Measurements from ENCODE around the gene PDX1.

PDX1 gene

GRCh38 chr13:27919934-27920676 lies at the start of gene PDX1:
PDX1 (plus strand) TSS chr13:27920000; CDS start chr13:27920139, 139 bp downstream.
- no peak for DNase-seq (ENCODE audit: low read depth in 3 of 3, low spot score in 1 of 3)

DNA sequence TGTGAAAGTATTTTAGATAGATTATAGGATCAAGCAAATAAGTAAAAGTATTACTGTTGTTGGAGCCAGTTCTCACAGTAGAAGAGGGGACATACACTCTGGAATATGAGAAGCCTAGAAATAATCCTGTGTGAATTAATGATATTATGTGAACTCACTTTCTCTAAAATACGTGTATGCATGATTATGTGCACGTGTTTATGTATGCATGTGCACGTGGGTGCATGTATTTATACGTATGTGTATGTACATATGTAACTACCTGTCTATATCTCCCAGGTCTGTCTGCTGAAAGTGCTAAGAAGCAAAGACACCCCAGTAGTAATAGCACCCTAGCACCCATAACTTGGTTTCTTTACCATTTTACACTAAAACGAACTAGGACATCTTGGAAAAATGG lies 41.5 kb upstream of the PDX1 start:
- DNase-seq (ENCODE audit: low read depth in 3 of 3, low spot score in 1 of 3) = no peak

DNA sequence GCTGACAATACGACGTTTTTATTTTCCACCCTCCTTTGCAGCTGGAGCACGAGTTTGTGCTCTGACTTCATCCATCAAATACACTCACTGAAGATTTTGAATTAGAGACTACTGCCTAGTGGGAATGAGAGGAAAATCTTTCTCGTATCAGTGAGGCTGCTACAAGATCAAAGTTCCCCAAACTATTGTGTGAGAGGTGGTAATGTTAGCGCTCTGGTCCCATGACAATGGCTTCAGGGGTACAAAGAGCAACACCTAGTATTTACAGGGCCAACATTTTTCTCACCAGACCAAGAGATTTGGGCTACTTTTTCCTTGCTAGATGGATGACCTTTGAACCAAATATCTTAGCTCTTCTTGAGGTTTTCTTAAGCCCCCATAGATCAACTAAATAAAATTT lies 30.3 kb upstream of the PDX1 start:
- DNase-seq (ENCODE audit: low read depth in 3 of 3, low spot score in 1 of 3) = no peak

GRCh38 chr13:27896726-27897125 lies 23.1 kb upstream of the PDX1 start:
- DNase-seq (ENCODE audit: low read depth in 3 of 3, low spot score in 1 of 3) = no peak

DNA sequence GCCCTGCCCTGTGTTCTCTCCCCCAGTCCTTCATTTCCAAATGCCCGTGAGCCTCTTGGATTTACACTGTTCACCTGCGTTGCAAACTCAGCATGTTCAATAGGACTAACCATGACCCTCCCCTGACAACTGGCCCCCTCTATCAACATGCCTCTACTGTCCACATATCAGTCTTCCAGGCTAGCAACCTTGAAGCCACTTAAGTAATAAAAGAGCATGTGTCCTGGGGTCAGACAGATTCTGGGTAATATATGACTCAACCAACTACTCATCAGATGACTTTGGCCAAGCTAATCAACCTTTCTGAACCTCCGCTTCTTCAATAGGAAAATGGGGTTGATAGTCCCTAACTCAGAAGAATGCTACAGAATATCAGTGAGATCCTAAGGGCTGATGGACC lies 15.1 kb upstream of the PDX1 start:
- DNase-seq (ENCODE audit: low read depth in 3 of 3, low spot score in 1 of 3) = no peak

GRCh38 chr13:27905650-27906049 lies 14.2 kb upstream of the PDX1 start:
- DNase-seq (ENCODE audit: low read depth in 3 of 3, low spot score in 1 of 3) = no peak

- DNase-seq (ENCODE audit: low read depth in 3 of 3, low spot score in 1 of 3) = no peak
Measured at GRCh38 chr13:27907121-27907787, 12.5 kb upstream of the PDX1 start.

GRCh38 chr13:27909378-27909777 lies 10.4 kb upstream of the PDX1 start:
- no peak for DNase-seq (ENCODE audit: low read depth in 3 of 3, low spot score in 1 of 3)

DNA sequence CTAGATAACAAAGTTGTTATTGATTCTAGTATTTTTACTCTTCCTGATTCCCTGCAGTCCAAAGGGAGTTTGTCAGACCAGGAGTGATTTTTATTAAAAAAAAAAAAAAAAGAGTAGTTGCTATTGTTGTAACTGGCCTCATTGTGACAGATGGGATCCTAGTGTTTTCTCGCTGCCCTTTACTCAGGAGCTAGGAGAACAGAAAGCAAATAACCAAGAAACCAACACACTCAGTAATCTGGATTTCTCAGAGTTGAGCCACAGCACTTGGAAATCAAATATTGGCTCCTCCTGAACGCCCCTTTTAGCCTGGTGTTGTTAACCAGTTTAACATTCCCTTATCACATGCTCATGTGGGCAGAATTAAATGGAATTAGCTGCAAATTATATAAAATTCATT lies 8.3 kb upstream of the PDX1 start:
- DNase-seq (ENCODE audit: low read depth in 3 of 3, low spot score in 1 of 3) = no peak

GRCh38 chr13:27913160-27913559 lies 6.6 kb upstream of the PDX1 start:
- no peak for DNase-seq (ENCODE audit: low read depth in 3 of 3, low spot score in 1 of 3)

DNA sequence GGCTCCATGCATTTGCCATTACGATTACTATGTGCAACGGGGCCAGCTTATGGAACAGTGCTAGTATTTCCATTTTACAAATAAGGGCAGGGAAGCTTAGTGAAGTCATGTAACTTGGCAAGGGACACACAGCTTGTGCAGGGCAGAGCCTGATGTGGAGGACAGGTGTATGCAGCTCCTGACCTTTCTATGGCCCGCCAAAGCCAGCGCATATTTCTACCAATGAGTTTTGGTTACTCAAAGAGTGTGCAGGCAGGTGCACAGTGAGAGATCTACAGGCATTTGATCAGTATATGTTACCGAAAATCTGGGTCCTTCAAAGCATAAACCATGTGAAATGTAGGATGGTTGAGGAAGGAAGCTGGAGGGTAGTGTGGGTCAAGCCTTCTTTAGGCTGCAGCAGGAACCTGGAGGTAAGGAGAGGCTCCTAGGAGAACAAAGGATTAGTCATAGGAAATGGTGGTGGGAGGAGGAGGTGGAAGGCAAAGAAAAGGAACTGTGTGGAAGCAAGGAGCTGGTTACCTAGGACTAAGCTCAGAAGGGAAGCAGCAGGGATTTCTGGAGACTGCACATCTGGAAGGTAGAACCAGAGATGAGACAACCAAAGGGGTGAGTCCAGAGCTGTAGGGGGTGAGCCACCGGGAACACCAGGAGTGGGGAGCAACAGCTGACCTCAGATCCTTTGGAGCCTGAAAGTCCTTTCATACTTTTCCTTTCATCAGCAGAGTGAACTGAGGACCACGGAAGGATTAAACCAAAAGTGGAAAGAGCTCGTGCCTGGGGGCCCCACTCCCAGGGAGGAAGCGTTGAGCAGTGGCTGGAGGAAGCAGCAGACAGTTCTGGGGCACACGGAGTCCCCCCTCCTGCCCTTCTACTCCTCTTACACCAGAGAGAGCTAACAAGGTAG lies 4.2 kb upstream of the PDX1 start:
- no peak for DNase-seq (ENCODE audit: low read depth in 3 of 3, low spot score in 1 of 3)

DNA sequence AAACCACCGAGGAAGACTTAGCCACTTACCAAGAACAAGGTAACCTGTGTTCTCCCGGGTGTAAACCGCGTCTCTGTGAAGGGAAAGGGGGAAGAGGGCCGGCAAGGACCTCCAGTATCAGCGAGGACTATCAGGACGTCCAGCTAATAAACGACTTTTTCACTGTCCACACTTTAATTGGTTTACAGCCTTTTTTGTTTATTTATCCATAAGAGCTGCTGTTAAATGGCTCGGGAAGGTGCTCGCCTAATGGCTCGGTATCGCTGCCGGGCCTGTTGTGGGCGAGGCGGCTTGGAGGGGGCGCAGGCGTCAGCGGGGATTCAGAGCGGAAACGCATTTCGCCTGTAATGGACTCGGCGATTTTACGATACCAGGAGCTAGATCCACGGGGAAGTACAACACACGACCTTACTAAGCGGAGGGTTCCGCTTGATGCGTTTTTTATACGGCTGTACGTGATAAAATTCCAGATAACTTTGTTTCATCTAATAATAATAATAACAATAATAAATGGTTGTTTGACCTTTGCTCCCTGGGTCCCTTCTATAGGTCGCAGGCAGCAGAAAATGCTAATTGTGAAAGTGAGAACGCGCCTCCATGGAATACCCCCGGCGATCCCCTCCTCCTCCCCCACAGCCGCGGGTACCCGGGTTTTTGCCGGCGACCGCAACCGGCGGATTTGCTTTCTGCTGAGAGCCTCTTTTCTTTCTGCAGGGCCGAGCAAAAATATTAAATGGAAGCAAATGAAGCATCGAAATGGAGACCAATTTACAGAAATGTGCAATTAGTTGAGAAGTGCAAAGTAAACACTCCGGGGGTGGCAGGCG lies 2.5 kb upstream of the PDX1 start:
- DNase-seq (ENCODE audit: low read depth in 3 of 3, low spot score in 1 of 3) = no peak

DNA sequence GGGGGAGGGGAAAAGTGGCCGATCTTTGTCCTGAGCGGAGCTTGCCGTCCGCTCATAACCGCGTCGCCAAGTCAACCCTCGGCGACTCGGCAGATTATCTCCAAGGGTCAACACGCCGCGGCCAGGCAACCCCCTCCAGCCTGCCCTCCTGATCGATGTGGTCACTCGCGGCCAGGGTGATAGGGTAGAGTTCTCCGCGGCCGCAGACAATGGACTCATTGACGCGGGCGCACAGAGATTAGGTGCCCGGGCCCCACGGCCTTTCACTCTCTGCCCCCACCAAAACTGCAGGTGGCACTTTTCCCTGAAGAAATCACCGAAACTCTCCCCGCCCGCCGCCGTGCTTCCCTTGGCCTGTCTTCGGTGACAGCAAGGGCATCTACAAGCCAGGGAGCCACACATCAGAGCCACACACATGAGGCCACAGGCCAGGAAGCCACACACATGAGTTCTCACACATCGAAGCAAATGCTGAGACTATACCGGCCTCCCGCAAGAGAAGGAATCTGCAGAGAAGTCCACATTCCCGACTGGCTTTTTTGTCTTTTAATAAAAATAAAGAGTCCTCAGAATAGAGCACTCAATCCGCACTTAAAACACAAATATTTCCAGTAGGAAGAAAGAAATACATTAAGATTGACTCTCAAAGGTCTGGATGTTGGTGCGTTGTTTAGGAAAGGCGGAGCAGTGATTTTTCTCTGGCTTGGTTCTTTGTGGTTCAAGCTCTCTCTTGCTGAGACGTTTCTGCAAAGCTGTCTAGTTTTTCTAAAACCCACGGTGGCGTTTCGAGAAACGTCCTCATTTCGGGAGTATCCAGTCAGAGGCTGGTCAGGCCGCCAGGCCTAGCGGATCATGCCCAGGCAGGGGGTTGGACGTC lies 1.5 kb upstream of the PDX1 start:
- DNase-seq (ENCODE audit: low read depth in 3 of 3, low spot score in 1 of 3) = no peak

DNA sequence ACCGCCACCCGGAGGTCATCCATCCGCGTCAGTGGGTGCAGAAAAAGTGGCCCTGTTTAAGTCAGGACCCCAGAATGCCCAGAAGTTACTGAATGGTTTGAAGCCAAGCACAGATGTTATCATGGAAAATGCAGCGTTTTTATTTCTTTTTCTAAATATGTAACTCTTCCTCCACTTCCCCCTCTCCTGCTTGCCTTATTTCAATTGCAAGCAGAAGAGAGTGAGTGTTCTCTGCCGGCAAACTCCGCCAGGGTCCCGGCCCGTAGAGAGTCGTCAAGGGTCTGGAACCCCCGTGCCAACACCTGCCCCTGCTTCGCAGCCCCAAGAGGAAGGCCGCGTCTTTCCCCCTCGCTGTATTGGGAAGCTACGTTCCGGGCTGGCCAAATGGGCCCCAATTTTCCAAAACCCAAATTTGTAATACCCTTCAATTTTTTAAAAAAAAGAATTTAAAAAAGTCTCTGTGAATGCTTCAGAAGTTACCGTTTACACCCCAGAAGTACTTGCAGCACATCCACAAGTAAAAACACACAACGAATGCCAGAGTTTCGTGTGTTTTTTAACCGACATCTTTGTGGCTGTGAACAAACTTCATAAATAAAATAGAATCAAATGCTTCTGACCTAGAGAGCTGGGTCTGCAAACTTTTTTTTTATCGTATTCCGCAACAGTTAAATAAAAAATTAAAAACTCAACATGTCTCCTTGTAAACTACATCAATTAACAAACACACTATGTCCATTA lies 712 bp upstream of the PDX1 start:
- DNase-seq (ENCODE audit: low read depth in 3 of 3, low spot score in 1 of 3) = no peak

GRCh38 chr13:27919659-27919933 lies 204 bp upstream of the PDX1 start:
- DNase-seq (ENCODE audit: low read depth in 3 of 3, low spot score in 1 of 3) = no peak

DNA sequence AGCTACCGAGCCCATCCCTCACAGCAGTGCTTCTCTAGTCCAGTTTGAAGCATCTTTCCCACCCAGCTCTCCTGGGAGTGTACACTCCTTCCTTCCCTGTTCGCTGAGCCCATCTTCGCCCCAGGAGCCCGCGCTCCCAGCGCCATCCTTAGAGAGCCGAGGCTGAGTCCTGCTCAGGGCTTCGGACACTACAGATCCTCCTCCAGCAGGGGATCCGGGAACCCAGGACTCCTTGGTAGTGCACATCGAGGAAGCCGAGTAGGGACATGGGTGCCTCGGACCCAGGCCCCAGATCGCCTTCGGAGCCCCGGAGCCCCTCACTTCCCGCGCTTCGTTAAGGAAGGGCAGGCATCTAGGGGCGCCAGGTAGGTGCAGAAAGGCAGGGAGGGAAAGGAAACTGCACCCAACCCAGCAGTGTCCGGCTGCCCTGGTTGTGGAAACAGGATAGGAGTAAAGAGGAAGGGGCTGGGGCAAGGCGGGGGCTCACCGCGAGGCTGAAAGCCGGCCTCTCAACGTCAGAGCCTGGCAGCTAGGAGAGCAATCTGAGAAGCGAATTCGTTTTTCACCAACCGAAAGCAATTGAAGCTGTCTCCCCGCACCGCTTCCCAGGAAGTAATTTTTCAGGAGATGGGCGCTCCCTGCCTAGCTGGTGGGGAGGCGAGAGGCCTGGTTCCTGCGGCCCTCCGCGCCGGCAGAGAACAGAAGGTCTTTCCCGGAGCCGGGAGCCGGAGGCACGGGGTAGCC lies 1.0 kb downstream of the PDX1 start:
- DNase-seq (ENCODE audit: low read depth in 3 of 3, low spot score in 1 of 3) = no peak

- no peak for DNase-seq (ENCODE audit: low read depth in 3 of 3, low spot score in 1 of 3)
Measured at GRCh38 chr13:27921421-27921960, 1.7 kb downstream of the PDX1 start.

All from stimulated activated CD4-positive, alpha-beta T cell treated with anti-CD3 and anti-CD28 coated beads, TNF-alpha, amount 100 ng/mL, for 1 hour (primary cell).